NCI-H510A treated with DMSO at 0.1 percent for 48 hours (cell line): Measurements from ENCODE around the gene GSK3A.

Experiments used
- DNase-seq: peaks from one replicate; lab custom pipeline; 2025; lab: John Stamatoyannopoulos, UW

Gene GSK3A

DNA sequence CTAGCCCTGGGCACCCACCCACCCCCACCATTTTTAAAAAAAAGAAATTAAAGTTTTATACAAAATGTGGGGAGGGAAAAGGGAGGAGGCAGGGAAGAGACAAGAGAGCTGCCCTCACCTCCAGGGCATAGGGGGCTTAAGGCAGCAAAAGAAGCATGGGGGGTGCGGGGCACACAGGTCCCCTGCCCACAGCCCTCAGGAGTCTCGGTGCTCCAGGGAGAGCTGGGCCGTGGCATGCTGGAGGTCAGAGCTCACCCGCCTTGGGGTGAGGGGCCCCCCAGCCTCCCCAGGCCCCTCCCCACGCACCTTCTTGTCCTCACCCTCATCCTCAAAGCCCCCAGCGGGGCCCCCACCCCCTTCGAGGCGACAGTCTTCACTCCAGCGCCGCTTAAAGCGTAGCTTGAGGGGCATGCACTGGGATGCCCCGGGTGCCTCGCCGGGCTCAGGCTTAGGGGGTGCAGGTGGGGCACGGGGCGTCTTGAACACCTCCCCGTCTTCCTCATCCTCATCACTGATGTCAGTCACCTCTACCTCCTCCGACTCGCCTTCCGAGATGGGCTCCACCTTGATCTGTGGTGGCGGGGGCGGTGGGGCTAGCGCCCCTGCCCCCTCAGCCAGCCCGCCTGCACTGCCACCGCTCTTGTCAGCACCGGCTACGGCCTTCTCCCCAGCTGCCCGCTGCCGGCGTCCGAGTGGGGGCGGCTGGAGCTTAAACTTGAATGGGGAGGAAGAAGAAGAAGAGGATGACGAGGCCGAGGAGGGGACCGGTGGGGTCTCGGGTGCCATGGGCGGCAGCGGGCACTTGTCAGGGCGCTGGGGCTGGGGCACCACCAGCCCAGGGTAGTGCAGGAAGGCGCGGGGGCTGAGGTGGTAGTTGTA is 6.1 kb upstream of the GSK3A start:
- DNase-seq: no peak

DNA sequence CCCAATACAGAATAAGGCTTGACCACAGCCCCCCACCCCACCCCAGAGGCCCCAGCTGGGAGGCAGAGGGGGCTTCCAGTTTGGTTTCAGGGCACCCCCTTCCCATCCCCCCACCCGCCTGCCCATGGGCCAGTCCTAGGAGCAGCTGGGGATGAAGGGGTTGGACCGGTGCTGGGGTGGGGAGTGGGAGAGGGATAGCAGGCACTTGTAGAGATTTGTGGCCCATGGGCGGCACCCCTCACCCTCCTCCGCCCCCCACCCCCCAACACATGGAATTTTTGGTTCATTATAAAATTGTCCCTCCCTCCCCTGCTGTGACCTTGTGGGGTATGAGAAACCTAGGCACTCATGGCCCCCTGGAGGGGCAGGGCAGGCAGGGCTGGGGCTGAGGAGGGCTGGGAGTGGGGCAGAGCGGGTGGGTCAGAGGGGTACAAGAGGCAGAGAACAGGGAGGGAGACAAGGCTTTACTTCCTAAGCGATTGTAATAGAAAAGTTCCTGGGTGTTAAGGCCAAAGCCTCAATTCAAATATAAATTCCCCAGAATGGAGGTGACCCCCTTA is 5.3 kb upstream of the GSK3A start:
- DNase-seq: no peak

DNA sequence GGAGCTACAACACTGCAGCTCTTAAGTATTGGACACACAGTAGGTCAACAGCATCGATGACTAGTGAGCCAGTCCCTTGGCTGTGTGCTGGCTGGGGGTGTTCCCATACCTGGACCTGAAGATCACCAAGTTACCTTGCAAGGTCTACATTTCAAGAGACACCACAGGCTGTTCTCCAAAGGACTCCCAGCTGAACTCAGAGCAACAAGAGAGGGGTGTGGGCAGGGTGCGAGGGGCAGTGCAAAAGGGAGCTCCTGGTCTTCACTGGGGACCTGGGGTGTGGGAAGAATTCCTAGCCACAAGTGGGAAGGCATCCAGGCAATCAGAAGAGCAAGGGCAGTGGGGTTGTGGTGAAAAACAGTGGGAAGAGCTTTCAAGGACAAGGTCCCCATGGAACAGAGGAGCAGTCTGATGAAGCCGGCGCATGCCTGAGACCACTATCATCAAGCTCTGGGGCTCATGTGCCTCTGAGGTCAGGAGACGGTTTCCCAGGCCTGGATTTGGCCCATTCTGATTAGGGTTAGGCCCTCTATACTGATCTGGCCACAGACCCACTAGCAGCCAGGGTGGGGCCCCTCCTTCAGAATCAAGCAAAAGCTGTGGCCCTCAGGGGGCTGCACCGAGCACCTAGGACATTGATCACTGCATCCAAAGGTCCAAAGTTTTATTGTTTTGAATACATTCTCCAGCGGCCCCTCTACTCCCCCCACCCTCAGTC is 4.7 kb upstream of the GSK3A start:
- no peak for DNase-seq

- DNase-seq: no peak
Measured at GRCh38 chr19:42246143-42246921, 3.9 kb upstream of the GSK3A start.

DNA sequence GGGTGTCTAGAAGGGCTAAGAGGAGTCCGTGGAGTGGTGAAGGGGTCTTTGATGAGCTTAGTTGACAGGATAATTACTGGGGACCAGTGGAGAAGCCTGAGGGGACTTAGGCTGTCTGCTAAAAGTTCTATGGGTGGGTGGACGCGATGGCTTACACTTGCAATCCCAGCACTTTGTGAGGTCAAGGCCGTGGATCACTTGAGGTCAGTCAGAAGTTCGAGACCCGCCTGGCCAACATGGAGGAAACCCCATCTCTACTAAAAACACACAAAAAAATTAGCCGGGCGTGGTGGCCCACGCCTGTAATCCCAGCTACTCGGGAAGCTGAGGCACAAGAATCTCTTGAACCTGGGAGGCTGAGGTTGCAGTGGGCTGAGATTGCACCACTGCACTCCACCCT is 2.8 kb upstream of the GSK3A start:
- DNase-seq: no peak

GRCh38 chr19:42244347-42245220 is 2.2 kb upstream of the GSK3A start:
- DNase-seq: peak; percentile 94

DNA sequence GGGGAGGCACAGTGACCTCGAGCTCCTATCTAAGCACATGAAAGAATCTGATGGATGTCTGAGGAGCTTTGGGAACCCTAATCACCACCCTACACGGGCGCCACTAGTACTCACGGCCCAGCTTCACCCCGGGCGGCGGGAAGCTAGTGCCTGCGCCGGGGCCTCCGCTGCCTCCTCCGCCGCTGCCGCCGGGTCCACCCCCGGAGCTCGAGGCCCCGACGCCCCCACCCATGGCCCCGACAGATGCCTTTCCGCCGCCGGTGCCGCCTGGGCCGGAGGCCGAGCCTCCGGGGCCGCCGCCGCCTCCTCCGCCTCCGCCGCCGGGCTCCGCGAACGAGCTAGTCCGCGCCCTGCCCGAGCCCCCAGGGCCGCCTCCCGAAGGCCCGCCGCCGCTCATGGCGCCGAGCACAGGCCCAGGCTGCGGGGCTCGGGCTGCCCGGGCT is 312 bp downstream of the GSK3A start:
- no peak for DNase-seq

DNA sequence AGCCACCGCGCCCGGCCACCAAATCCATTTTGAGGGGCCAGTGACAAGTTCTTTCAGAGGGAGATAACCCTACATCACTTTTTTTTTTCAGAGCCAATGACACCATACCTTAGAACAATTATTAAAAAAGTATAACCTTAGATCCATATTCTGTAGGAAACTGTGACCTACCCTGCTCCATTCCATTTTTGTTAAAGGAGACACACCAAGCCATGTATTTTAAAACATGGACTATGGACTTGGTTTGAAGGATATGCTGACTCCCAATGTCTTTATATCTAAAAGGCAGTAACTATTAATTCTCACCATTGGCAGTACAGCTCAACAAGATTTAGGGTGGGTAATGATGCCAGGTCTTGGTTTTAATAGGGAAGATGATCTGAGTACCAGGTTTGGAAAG is 1.1 kb downstream of the GSK3A start:
- no peak for DNase-seq

DNA sequence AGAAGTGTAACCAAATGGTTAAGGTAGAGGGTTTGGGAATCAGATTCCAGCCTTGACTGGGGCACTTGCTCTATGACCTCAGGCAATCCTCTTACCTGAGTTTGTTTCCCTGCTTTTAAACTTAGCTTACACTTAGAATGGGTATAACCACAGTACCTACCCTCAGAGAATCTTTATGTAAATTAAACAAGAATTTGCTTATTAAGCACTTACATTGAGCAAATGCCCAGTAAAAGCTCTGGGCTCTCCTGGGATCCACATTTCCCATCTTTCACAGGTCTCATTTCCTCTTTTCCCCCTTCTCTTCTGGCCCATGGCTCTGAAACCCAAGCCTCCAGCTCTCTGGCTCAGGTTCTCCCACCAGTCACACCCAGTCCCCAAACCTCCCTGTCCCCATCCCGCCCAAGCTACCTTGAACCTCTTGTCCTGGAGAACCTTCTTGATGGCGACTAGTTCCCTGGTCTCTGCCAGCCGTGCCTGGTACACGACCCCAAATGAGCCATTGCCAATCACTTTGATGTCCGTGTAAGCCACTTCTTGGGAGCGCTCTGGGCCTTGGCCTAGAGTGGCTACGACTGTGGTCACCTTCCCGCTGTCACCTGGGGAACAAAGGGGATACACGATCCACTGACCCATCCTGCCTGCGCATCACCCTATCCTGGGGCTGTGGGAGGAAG is 2.7 kb downstream of the GSK3A start:
- no peak for DNase-seq

DNA sequence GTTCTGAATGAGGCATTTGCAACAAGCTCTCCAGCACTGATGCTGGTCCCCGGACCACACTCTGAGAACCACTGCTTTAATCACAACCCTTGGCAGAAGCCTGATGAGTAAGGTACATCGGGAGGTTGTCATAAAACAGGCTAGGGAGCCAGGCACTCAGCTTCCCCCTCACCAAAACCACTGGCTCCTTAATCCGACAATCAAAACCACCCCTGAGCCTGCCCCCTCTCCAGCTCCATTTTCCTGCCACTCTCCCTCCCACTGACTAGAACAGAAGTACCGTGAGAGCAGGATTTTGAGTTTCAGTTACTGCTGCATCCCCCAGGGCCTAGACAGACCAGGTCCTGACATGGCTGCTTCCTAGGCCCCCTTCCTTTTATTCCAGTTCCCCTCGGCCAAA is 7.2 kb downstream of the GSK3A start:
- no peak for DNase-seq

DNA sequence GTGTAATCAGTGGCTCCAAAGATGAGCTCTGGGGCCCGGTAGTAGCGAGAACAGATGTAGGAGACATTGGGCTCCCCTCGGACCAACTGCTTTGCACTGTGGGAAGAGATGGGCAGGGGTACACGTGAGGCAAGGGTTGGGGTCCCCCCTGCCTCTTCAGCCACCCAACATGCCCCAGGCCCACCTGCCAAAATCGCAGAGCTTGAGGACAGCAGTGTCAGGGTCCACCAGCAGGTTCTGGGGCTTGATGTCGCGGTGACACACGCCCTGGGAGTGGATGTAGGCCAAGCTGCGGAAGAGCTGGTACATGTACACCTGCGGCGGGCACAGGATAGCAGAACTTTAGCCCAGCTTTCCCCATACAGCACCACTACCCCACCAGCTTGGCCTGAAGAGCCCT is 8.0 kb downstream of the GSK3A start:
- DNase-seq: no peak

- DNase-seq: no peak
Measured at GRCh38 chr19:42233678-42234292, 8.6 kb downstream of the GSK3A start.

- DNase-seq: no peak
Measured at GRCh38 chr19:42233106-42233505, 9.3 kb downstream of the GSK3A start.

- no peak for DNase-seq
Measured at GRCh38 chr19:42232435-42232834, 10.0 kb downstream of the GSK3A start.

DNA sequence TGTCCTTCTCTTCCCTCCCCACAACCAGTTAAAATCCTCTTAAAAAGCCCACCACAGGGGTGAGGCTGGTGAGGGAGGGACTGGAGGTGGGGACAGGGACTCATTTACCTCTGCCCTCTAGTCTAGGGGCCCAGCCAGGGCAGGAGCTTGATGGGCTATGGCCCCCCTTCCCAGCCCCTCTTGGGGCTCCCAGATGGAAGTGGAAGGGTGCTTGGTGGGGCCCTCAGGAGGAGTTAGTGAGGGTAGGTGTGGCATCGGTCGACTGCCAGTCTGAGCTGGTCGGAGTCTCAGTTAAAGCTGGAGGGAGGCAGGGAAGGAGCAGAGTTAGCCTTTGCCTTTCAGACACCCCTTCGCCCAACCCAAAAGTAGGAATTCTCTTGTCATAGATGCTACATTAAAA is 11.8 kb downstream of the GSK3A start:
- DNase-seq: no peak

DNA sequence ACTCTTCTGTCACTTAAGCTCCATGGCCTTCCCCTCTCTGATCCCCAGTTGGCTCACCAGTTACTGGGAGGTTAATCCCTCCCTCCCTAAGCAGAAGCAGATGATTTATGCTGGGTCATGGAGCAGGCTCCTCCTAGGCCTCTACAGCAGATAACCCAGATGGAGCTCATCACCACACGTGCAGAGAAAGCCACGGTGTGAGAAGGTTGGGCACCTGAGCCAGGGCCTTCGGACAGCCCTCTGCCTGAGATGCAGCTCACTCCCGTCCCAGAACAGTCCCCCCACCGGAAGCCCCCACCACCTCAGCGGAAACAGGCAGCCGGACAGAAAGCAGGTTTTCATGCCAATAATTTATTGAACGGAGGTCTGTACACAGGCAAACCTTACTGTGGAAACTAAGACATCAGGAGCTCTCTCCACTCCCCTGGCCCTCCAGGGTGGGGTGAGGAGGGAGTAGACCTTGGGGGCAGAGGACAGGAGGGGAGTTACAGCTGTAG is 12.5 kb downstream of the GSK3A start:
- DNase-seq: no peak

GRCh38 chr19:42229301-42229854 is 13.0 kb downstream of the GSK3A start:
- no peak for DNase-seq

DNA sequence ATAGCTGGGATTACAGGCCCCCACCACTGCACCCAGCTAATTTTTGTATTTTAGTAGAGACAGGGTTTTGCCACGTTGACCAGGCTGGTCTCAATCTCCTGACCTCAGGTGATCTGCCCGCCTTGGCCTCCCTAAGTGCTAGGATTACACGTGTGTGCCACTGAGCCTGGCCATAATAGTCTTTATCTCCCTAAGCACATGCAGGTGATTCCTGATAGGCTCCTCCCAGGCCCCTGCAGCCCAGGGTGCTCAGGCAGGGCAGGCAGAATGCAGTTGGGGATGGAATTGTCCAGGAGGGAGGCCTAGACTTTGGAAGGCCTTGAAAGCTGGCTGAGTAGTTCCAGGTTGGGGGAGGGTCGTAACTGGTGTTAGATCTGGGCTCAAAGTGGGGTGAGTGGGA is 13.8 kb downstream of the GSK3A start:
- DNase-seq: no peak

DNA sequence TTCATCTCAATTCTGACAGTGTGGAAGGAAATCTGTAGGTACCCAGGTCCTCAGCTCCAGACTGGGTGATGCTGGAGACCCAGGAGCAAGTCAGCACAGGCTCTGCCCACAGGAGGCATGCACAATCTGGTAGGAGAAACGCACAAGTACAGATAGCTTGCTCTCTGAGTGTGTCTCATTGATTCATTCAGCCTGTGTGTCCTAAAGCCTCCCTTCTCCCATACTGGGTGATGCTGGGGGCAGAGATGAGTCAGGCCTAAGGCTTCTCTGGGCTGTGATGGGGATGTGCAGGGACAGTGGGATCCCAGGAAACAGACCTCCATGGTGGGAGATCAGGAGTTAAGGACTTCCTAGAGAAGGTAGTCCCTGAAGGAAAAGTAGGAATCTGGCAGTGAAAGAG is 15.5 kb downstream of the GSK3A start:
- DNase-seq: no peak
